HepG2 (cell line): ENCODE results near the gene AJUBA. TPM values are rescaled to one million over a fixed set of nuclear protein-coding genes. Genes with fewer than 3 reads are reported as not detected.

Experiments used
- ARID3A ChIP-seq: IDR thresholded peaks from 2 replicates; pipeline ENCODE4 v1.6.1; 2012; ENCODE audit warnings: low read depth, low read length, improper control_type of control experiment
- CBX1 ChIP-seq: IDR thresholded peaks from one replicate; pipeline ENCODE4 v1.6.1; 2016; ENCODE audit warnings: antibody characterized with exemption, low read depth
- ETV5 ChIP-seq: IDR thresholded peaks from 2 replicates; pipeline ENCODE4 v1.6.1; 2018; ENCODE audit warnings: missing biosample characterization, missing genetic modification reagents, inconsistent platforms, borderline replicate concordance
- FIP1L1 ChIP-seq: fragments of 200-400 bp; formaldehyde crosslinking; IDR thresholded peaks from 2 replicates; pipeline ENCODE4 v1.6.1; 2018; ENCODE audit warnings: low read depth, mild to moderate bottlenecking, low read length, moderate library complexity, borderline replicate concordance; ENCODE audit not compliant: insufficient read depth
- MIXL1 ChIP-seq: IDR thresholded peaks from 2 replicates; pipeline ENCODE4 v1.6.1; 2016
- MTA1 ChIP-seq: sonication (generic); formaldehyde crosslinking; IDR thresholded peaks from 2 replicates; pipeline ENCODE4 v1.4.0; 2020; ENCODE audit warnings: missing genetic modification reagents, mild to moderate bottlenecking, borderline replicate concordance
- NCOR1 ChIP-seq: fragments of 200-600 bp; sonication (generic); IDR thresholded peaks from 2 replicates; pipeline ENCODE4 v1.7.0; 2017; ENCODE audit warnings: antibody characterized with exemption, low read length, borderline replicate concordance
- NR2F1 ChIP-seq, 2 experiments: fragments of 450-650 bp in 1 of 2; formaldehyde crosslinking in 1 of 2; IDR thresholded peaks; 2 replicates each; pipeline versions ENCODE4 v1.5.0 to v1.6.1; 2016 to 2020; ENCODE audit warnings: mild to moderate bottlenecking in 1 of 2, missing compliant biosample characterization in 1 of 2, missing genetic modification reagents in 1 of 2, moderate library complexity in 1 of 2
- TOPORS ChIP-seq: sonication (generic); formaldehyde crosslinking; IDR thresholded peaks from 2 replicates; pipeline ENCODE4 v1.8.0; 2023; ENCODE audit warnings: mild to moderate bottlenecking, missing genetic modification reagents
- ZBTB38 ChIP-seq: sonication (generic); formaldehyde crosslinking; IDR thresholded peaks from 2 replicates; pipeline ENCODE4 v1.5.1; 2020; ENCODE audit warnings: mild to moderate bottlenecking, missing genetic modification reagents
- ZNF101 ChIP-seq: sonication (generic); formaldehyde crosslinking; IDR thresholded peaks from 2 replicates; pipeline ENCODE4 v1.4.0; 2020; ENCODE audit warnings: mild to moderate bottlenecking, low read depth, missing genetic modification reagents, borderline replicate concordance
- ZNF207 ChIP-seq: fragments of 450-650 bp; IDR thresholded peaks from 2 replicates; pipeline ENCODE4 v1.6.1; 2016; ENCODE audit warnings: antibody characterized with exemption, borderline replicate concordance
- ZNF251 ChIP-seq: sonication (generic); formaldehyde crosslinking; IDR thresholded peaks from 2 replicates; pipeline ENCODE4 v1.9.0; 2021; ENCODE audit warnings: mild to moderate bottlenecking, missing genetic modification reagents
- ZNF335 ChIP-seq: sonication (generic); formaldehyde crosslinking; IDR thresholded peaks from 2 replicates; pipeline ENCODE4 v1.4.0; 2020; ENCODE audit warnings: missing genetic modification reagents
- ZNF556 ChIP-seq: sonication (generic); formaldehyde crosslinking; IDR thresholded peaks from 2 replicates; pipeline ENCODE4 v1.4.0; 2020; ENCODE audit warnings: mild to moderate bottlenecking, missing genetic modification reagents, borderline replicate concordance
- ZNF678 ChIP-seq: sonication (generic); formaldehyde crosslinking; IDR thresholded peaks from 2 replicates; pipeline ENCODE4 v1.4.0; 2020; ENCODE audit warnings: mild to moderate bottlenecking, missing genetic modification reagents
- ZNF761 ChIP-seq: sonication (generic); formaldehyde crosslinking; conservative IDR thresholded peaks from 2 replicates; pipeline ENCODE4 v1.4.0; 2020; ENCODE audit warnings: mild to moderate bottlenecking, missing genetic modification reagents
- polyA plus RNA-seq, 8 experiments: library from polyadenylated mRNA; depleted of rRNA in 3 of 8; stranded (reverse) in 7 of 8; unstranded in 1 of 8; fragments of >200 nt; fragmentation: Illumina TruSeq in 4 of 8; extraction: Trizol in 4 of 8; gene quantifications; 2 replicates each; pipeline versions ENCODE4 v1.2.1 to v1.2.3, GENCODE V29; 2011 to 2016; ENCODE audit warnings: low read depth in 4 of 8, missing spikeins in 1 of 8, mixed read lengths in 1 of 8; ENCODE audit not compliant: insufficient read depth in 1 of 8
- total RNA-seq, 5 experiments: library from RNA; depleted of rRNA; stranded (reverse); fragments of >200 nt; fragmentation: Illumina TruSeq; extraction: Trizol; gene quantifications; 2 replicates each; pipeline ENCODE4 v1.2.3, GENCODE V29; 2016; ENCODE audit warnings: low read depth in 1 of 5
- TF ChIP-seq, protein P1 (sequence below): sonication (generic); formaldehyde crosslinking; IDR thresholded peaks from 2 replicates; pipeline ENCODE4 v1.4.0; 2020; ENCODE audit warnings: missing genetic modification reagents, borderline replicate concordance
- TF ChIP-seq, protein P2 (sequence below): IDR thresholded peaks from 2 replicates; pipeline ENCODE4 v1.6.1; 2016; ENCODE audit warnings: missing compliant biosample characterization, missing genetic modification reagents, borderline replicate concordance
- TF ChIP-seq, protein P3 (sequence below), 2 experiments: fragments of 450-650 bp in 1 of 2; sonication (generic) in 1 of 2; formaldehyde crosslinking; IDR thresholded peaks; 2 replicates each; pipeline versions ENCODE4 v1.5.0 to v1.8.0; 2020 to 2022; ENCODE audit warnings: mild to moderate bottlenecking in 1 of 2, missing genetic modification reagents in 1 of 2

The AJUBA gene
- total and polyA plus RNA-seq, 2 of the 13 experiments (the other 11 are each of a cell fraction or from before 2014, with no cell fraction given) = 157 to 241 TPM

DNA sequence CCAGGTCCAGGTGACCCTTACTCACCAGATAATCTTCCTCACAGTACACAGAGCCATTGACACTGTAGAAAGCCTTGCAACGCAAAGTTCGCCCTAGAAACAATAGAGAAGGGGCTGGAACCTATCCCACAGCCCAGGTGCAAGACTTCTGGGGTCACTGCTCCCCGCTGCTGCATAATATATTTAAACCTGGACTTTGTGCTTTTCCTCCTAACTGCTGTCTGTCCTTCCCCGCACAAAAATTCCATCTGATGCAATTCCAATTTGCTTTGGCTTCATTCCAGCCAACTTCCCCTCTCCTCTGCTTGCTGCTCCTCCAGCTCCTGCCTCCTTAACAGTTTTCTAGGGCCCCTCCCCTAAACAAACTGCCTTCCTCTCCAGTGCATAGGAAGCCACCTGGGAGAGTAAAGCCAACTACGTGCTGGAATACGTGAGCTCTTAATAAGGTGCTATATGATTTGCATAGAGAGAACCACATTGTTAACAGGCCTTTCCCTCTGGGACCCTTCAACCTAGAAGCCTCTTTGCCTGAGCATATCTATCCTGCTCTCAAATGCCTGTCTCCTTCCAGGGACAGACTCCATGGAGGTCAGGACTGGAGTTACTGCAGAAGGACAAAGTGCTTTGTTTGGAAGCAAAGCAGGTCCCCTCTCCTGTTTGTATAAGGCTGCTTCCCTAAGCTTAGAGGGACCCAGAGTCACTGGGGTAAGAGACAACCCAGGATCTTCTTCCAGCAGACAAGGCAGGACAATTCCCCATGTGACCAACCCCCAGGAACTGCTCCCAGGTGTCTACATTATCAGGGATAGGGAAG lies 5.5 kb downstream of the AJUBA start (continued):
- TF ChIP-seq NCOR1 (peak; percentile 98), ETV5 (CRISPR knock-in tag) (peak; percentile 84; the same call in 1 of the 2 replicates), ZNF556 (CRISPR knock-in tag) (peak; percentile 95), ZNF251 (CRISPR knock-in tag) (peak; percentile 89; the same call in 1 of the 2 replicates), ZNF101 (CRISPR knock-in tag) (0 out of 2 replicates have a peak, but pooled peaks have one; percentile 35), ZNF761 (peak; percentile 33), ZNF335 (CRISPR knock-in tag) (peak; percentile 80), ZBTB38 (CRISPR knock-in tag) (peak; percentile 92), NR2F1 (CRISPR knock-in tag; IDR thresholded peaks at IDR 0.05) (peak; percentile 78 to 82), TOPORS (CRISPR knock-in tag) (no peak), MTA1 (CRISPR knock-in tag) (peak; percentile 89), ZNF207 (no peak), ARID3A (peak; percentile 93), CBX1 (peak; percentile 84), ZNF678 (CRISPR knock-in tag) (0 out of 2 replicates have a peak, but pooled peaks have one; percentile 23), MIXL1 (CRISPR knock-in tag) (peak; percentile 96), FIP1L1 (peak; percentile 94; the same call in 1 of the 2 replicates)
- TF ChIP-seq, protein P1, sequence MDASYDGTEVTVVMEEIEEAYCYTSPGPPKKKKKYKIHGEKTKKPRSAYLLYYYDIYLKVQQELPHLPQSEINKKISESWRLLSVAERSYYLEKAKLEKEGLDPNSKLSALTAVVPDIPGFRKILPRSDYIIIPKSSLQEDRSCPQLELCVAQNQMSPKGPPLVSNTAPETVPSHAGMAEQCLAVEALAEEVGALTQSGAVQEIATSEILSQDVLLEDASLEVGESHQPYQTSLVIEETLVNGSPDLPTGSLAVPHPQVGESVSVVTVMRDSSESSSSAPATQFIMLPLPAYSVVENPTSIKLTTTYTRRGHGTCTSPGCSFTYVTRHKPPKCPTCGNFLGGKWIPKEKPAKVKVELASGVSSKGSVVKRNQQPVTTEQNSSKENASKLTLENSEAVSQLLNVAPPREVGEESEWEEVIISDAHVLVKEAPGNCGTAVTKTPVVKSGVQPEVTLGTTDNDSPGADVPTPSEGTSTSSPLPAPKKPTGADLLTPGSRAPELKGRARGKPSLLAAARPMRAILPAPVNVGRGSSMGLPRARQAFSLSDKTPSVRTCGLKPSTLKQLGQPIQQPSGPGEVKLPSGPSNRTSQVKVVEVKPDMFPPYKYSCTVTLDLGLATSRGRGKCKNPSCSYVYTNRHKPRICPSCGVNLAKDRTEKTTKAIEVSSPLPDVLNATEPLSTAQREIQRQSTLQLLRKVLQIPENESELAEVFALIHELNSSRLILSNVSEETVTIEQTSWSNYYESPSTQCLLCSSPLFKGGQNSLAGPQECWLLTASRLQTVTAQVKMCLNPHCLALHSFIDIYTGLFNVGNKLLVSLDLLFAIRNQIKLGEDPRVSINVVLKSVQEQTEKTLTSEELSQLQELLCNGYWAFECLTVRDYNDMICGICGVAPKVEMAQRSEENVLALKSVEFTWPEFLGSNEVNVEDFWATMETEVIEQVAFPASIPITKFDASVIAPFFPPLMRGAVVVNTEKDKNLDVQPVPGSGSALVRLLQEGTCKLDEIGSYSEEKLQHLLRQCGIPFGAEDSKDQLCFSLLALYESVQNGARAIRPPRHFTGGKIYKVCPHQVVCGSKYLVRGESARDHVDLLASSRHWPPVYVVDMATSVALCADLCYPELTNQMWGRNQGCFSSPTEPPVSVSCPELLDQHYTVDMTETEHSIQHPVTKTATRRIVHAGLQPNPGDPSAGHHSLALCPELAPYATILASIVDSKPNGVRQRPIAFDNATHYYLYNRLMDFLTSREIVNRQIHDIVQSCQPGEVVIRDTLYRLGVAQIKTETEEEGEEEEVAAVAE (CRISPR knock-in tag) = peak; percentile 85
- TF ChIP-seq, protein P2, sequence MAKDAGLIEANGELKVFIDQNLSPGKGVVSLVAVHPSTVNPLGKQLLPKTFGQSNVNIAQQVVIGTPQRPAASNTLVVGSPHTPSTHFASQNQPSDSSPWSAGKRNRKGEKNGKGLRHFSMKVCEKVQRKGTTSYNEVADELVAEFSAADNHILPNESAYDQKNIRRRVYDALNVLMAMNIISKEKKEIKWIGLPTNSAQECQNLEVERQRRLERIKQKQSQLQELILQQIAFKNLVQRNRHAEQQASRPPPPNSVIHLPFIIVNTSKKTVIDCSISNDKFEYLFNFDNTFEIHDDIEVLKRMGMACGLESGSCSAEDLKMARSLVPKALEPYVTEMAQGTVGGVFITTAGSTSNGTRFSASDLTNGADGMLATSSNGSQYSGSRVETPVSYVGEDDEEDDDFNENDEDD (CRISPR knock-in tag) = peak; percentile 19; the same call in 1 of the 2 replicates
- TF ChIP-seq, protein P3, sequence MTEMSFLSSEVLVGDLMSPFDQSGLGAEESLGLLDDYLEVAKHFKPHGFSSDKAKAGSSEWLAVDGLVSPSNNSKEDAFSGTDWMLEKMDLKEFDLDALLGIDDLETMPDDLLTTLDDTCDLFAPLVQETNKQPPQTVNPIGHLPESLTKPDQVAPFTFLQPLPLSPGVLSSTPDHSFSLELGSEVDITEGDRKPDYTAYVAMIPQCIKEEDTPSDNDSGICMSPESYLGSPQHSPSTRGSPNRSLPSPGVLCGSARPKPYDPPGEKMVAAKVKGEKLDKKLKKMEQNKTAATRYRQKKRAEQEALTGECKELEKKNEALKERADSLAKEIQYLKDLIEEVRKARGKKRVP (CRISPR knock-in tag; IDR thresholded peaks at IDR 0.05) = peak in 1 of 2 experiments; percentile 97; a peak in 2 of 4 replicates
